Osteoblast (primary cell): ENCODE measurements around the gene SAMD4A. TPM values are rescaled to one million over a fixed set of nuclear protein-coding genes. Genes with fewer than 3 reads are reported as not detected.

Experiments used
- DNase-seq: peaks from one replicate; pipeline ENCODE4 v3.0.0; 2011; ENCODE audit warnings: low spot score, mixed read lengths; ENCODE audit not compliant: insufficient read length; ENCODE audit errors: missing footprints
- H2AFZ ChIP-seq: 2 replicates; pipeline ENCODE4 v1.6.0; 2011; ENCODE audit warnings: mild to moderate bottlenecking, low read length
- H3K27ac ChIP-seq: 2 replicates; pipeline ENCODE4 v1.5.1; 2011; ENCODE audit warnings: mild to moderate bottlenecking, low read depth, low read length, moderate library complexity
- H3K27me3 ChIP-seq: 2 replicates; pipeline ENCODE4 v1.6.0; 2012; ENCODE audit warnings: mild to moderate bottlenecking, control low read depth, inconsistent platforms, low read length, moderate library complexity; ENCODE audit not compliant: insufficient read depth
- H3K36me3 ChIP-seq: 2 replicates; pipeline ENCODE4 v1.5.1; 2011; ENCODE audit warnings: mild to moderate bottlenecking, low read length, control low read depth, moderate library complexity; ENCODE audit not compliant: insufficient read depth
- H3K4me1 ChIP-seq: 2 replicates; pipeline ENCODE4 v1.5.1; 2011; ENCODE audit warnings: mild to moderate bottlenecking, low read length, control low read depth, moderate library complexity; ENCODE audit not compliant: insufficient read depth
- H3K4me2 ChIP-seq: 2 replicates; pipeline ENCODE4 v1.6.0; 2011; ENCODE audit warnings: mild to moderate bottlenecking, low read length; ENCODE audit not compliant: insufficient read depth
- H3K4me3 ChIP-seq: fragments of 200-600 bp; sonication (generic); 3 replicates; pipeline ENCODE4 v1.5.1; 2012; ENCODE audit warnings: mild to moderate bottlenecking, low read length, inconsistent platforms; ENCODE audit not compliant: insufficient read depth
- H3K79me2 ChIP-seq: 2 replicates; pipeline ENCODE4 v1.6.0; 2012; ENCODE audit warnings: mild to moderate bottlenecking, low read length, control low read depth, inconsistent platforms; ENCODE audit not compliant: insufficient read depth
- H3K9me3 ChIP-seq: 2 replicates; pipeline ENCODE4 v1.5.1; 2011; ENCODE audit warnings: low read depth, low read length, control low read depth
- H4K20me1 ChIP-seq: 2 replicates; pipeline ENCODE4 v1.6.0; 2012; ENCODE audit warnings: mild to moderate bottlenecking, low read length, control low read depth; ENCODE audit not compliant: insufficient read depth
- CTCF ChIP-seq: IDR thresholded peaks from 2 replicates; pipeline ENCODE4 v1.5.1; 2011; ENCODE audit warnings: mild to moderate bottlenecking, low read depth, low read length, moderate library complexity; ENCODE audit errors: extremely low read depth
- total RNA-seq: library from RNA; depleted of rRNA; stranded (reverse); fragments of >200 nt; gene quantifications from 2 replicates; pipeline ENCODE4 v1.2.3, GENCODE V29; 2012

Gene SAMD4A
- total RNA-seq, 1 donor = 26.1 TPM

- H3K4me2 ChIP-seq = no peak overlapping the region
- peak overlapping the region; percentile 31 for H3K27ac ChIP-seq
- no peak overlapping the region for H2AFZ ChIP-seq
- H4K20me1 ChIP-seq = no peaks in the 10 kb centered on the region
- no peak overlapping the region for H3K4me3 ChIP-seq
- peaks cover 70% of the 10 kb centered on the region for H3K79me2 ChIP-seq
- no peaks in the 10 kb centered on the region for H3K27me3 ChIP-seq
- TF ChIP-seq CTCF = no peak
- no peaks in the 10 kb centered on the region for H3K9me3 ChIP-seq
- H3K4me1 ChIP-seq = peaks cover 4% of the 10 kb centered on the region
- DNase-seq = no peak
- no peaks in the 10 kb centered on the region for H3K36me3 ChIP-seq
Observed at GRCh38 chr14:54692284-54692772, 125.4 kb downstream of the SAMD4A start.

GRCh38 chr14:54693761-54694160 is 126.8 kb downstream of the SAMD4A start:
- no peaks in the 10 kb centered on the region for H3K27me3 ChIP-seq
- no peaks in the 10 kb centered on the region for H3K36me3 ChIP-seq
- H2AFZ ChIP-seq = no peak overlapping the region
- no peaks in the 10 kb centered on the region for H3K9me3 ChIP-seq
- H4K20me1 ChIP-seq = no peaks in the 10 kb centered on the region
- H3K4me3 ChIP-seq = no peak overlapping the region
- no peak overlapping the region for H3K4me2 ChIP-seq
- DNase-seq = no peak
- TF ChIP-seq CTCF = no peak
- H3K4me1 ChIP-seq = peaks cover 4% of the 10 kb centered on the region
- H3K79me2 ChIP-seq = peaks cover 57% of the 10 kb centered on the region
- H3K27ac ChIP-seq = no peak overlapping the region

- Histone ChIP-seq H3K79me2 (peaks cover 53% of the 10 kb centered on the region), H3K27me3 (no peaks in the 10 kb centered on the region), H2AFZ (no peak overlapping the region), H3K4me1 (peaks cover 8% of the 10 kb centered on the region), H3K9me3 (no peaks in the 10 kb centered on the region), H3K4me3 (no peak overlapping the region), H3K27ac (no peak overlapping the region), H4K20me1 (peaks cover 6% of the 10 kb centered on the region), H3K36me3 (no peaks in the 10 kb centered on the region), H3K4me2 (no peak overlapping the region)
- no peak for TF ChIP-seq CTCF
- no peak for DNase-seq
Observed at GRCh38 chr14:54695196-54695595, 128.3 kb downstream of the SAMD4A start.

- no peaks in the 10 kb centered on the region for H3K9me3 ChIP-seq
- peaks cover 6% of the 10 kb centered on the region for H4K20me1 ChIP-seq
- no peak overlapping the region for H2AFZ ChIP-seq
- H3K27me3 ChIP-seq = no peaks in the 10 kb centered on the region
- no peak overlapping the region for H3K27ac ChIP-seq
- no peak overlapping the region for H3K4me3 ChIP-seq
- peaks cover 52% of the 10 kb centered on the region for H3K79me2 ChIP-seq
- peaks cover 8% of the 10 kb centered on the region for H3K4me1 ChIP-seq
- TF ChIP-seq CTCF = no peak
- H3K36me3 ChIP-seq = peaks cover under 1% of the 10 kb centered on the region
- no peak overlapping the region for H3K4me2 ChIP-seq
- DNase-seq = no peak
Observed at GRCh38 chr14:54697001-54697400, 130.1 kb downstream of the SAMD4A start.
